NCI-H1694 treated with DMSO at 0.1 percent for 48 hours (cell line): ENCODE results near the gene MPHOSPH9.
A peak's percentile ranks its signal among the peaks of the same experiment; 100 is the strongest.

Experiments
- DNase-seq: peaks from one replicate; lab custom pipeline; 2025; lab: John Stamatoyannopoulos, UW

MPHOSPH9 gene

GRCh38 chr12:123149088-123149487, 83.9 kb downstream of the MPHOSPH9 start:
- DNase-seq, result no peak

- no peak for DNase-seq
These were observed 84.3 kb downstream of the MPHOSPH9 start for GRCh38 chr12:123148655-123149054.

GRCh38 chr12:123148223-123148622, 84.7 kb downstream of the MPHOSPH9 start:
- no peak for DNase-seq

GRCh38 chr12:123145211-123145610, 87.7 kb downstream of the MPHOSPH9 start:
- DNase-seq, result no peak

- DNase-seq, result no peak
These were observed 89.0 kb downstream of the MPHOSPH9 start for GRCh38 chr12:123143736-123144461.

- no peak for DNase-seq
These were observed 89.8 kb downstream of the MPHOSPH9 start for GRCh38 chr12:123142921-123143735.

GRCh38 chr12:123142518-123142840, 90.5 kb downstream of the MPHOSPH9 start:
- DNase-seq, result no peak

- DNase-seq, result no peak
These were observed 91.1 kb downstream of the MPHOSPH9 start for GRCh38 chr12:123141615-123142517.

- no peak for DNase-seq
These were observed 92.0 kb downstream of the MPHOSPH9 start for GRCh38 chr12:123140676-123141614.

- no peak for DNase-seq
These were observed 92.8 kb downstream of the MPHOSPH9 start for GRCh38 chr12:123139926-123140675.

GRCh38 chr12:123135688-123136087, 97.3 kb downstream of the MPHOSPH9 start:
- no peak for DNase-seq

- no peak for DNase-seq
These were observed 98.1 kb downstream of the MPHOSPH9 start for GRCh38 chr12:123134826-123135225.

- DNase-seq, result no peak
These were observed 98.7 kb downstream of the MPHOSPH9 start for GRCh38 chr12:123134271-123134671.

GRCh38 chr12:123133701-123134100, 99.2 kb downstream of the MPHOSPH9 start:
- no peak for DNase-seq

GRCh38 chr12:123132951-123133619, 99.9 kb downstream of the MPHOSPH9 start:
- DNase-seq, result no peak

- peak; percentile 60 for DNase-seq
These were observed 101.0 kb downstream of the MPHOSPH9 start for GRCh38 chr12:123131879-123132402.

- peak; percentile 45 for DNase-seq
These were observed 101.6 kb downstream of the MPHOSPH9 start for GRCh38 chr12:123131291-123131832.

GRCh38 chr12:123129621-123130020, 103.3 kb downstream of the MPHOSPH9 start:
- no peak for DNase-seq

- DNase-seq, result no peak
These were observed 105.8 kb downstream of the MPHOSPH9 start for GRCh38 chr12:123127182-123127495.
